GM12878 (cell line): ENCODE results near the gene CAND1. TPM values are rescaled to one million over a fixed set of nuclear protein-coding genes. Genes with fewer than 3 reads are reported as not detected.

Source experiments
- ATAC-seq: fragments of 200-7000 bp; cut with Tn5 transposase; 3 replicates; pipeline ENCODE4 v1.9.1; 2020; ENCODE audit warnings: mild to moderate bottlenecking, moderate library complexity
- BruUV-seq: library from RNA; stranded (reverse); fragments of 400-500 nt; replicated peaks from 2 replicates; lab custom pipeline; 2021; lab: Mats Ljungman, UMichigan
- CTCF ChIA-PET: fragments of 300-600 bp; sonication (Branson Sonifier 250); formaldehyde crosslinking; extraction: SDS; loops from one replicate; lab custom pipeline; 2021; ENCODE audit warnings: inconsistent platforms; lab: Yijun Ruan, JAX
- POLR2A ChIA-PET: fragments of 350-600 bp; formaldehyde crosslinking; extraction: SDS; loops from one replicate; lab custom pipeline; 2021; ENCODE audit warnings: inconsistent platforms; lab: Charles Lee
- RAD21 ChIA-PET: fragments of 300-600 bp; sonication (Branson Sonifier 250); formaldehyde crosslinking; loops from one replicate; lab custom pipeline; 2023; ENCODE audit warnings: antibody characterized with exemption; ENCODE audit not compliant: unreplicated experiment; lab: Charles Lee
- SMC1A ChIA-PET: fragments of 300-600 bp; sonication (Branson Sonifier 250); formaldehyde crosslinking; loops from one replicate; lab custom pipeline; 2023; ENCODE audit not compliant: unreplicated experiment, uncharacterized antibody; lab: Charles Lee
- DNase-seq: peaks from one replicate; pipeline ENCODE4 v3.0.0-alpha.2; 2011; ENCODE audit warnings: low read depth, low spot score
- FAIRE-seq: peaks from 3 replicates; lab custom pipeline; 2011; peaks lifted over from hg19 to GRCh38; lab: Jason Lieb, UNC
- H2AFZ ChIP-seq: 2 replicates; pipeline ENCODE4 v1.6.0; 2011; ENCODE audit warnings: low read depth, low read length, control low read depth; ENCODE audit not compliant: control insufficient read depth
- H3K27ac ChIP-seq: 2 replicates; pipeline ENCODE4 v1.5.1; 2011; ENCODE audit warnings: control low read depth; ENCODE audit not compliant: control insufficient read depth, insufficient read depth
- H3K27me3 ChIP-seq, 2 experiments: replicated peaks in 1 of 2; 2 replicates each; pipeline versions ENCODE4 v1.6.0 to v1.6.1; 2011; ENCODE audit warnings: low read length in 1 of 2; ENCODE audit not compliant: control insufficient read depth in 2 of 2, insufficient read depth in 2 of 2
- H3K36me3 ChIP-seq, 2 experiments: 2 replicates each; pipeline ENCODE4 v1.5.1; 2011; ENCODE audit warnings: low read length in 1 of 2; ENCODE audit not compliant: control insufficient read depth in 2 of 2, insufficient read depth in 2 of 2
- H3K4me1 ChIP-seq: 2 replicates; pipeline ENCODE4 v1.6.1; 2011; ENCODE audit warnings: mild to moderate bottlenecking, low read length, moderate library complexity, mixed read lengths; ENCODE audit not compliant: control insufficient read depth, insufficient read depth
- H3K4me2 ChIP-seq: 2 replicates; pipeline ENCODE4 v1.6.0; 2011; ENCODE audit warnings: control low read depth; ENCODE audit not compliant: control insufficient read depth, insufficient read depth
- H3K4me3 ChIP-seq: fragments of 200-600 bp; sonication (generic); 2 replicates; pipeline ENCODE4 v1.5.1; 2016
- H3K79me2 ChIP-seq: 2 replicates; pipeline ENCODE4 v1.6.0; 2011; ENCODE audit warnings: low read length; ENCODE audit not compliant: control insufficient read depth, insufficient read depth
- H3K9ac ChIP-seq: 2 replicates; pipeline ENCODE4 v1.8.0; 2011; ENCODE audit warnings: low read length, control low read depth, mixed read lengths; ENCODE audit not compliant: control insufficient read depth, insufficient read depth
- H3K9me3 ChIP-seq: replicated peaks from 3 replicates; pipeline ENCODE4 v1.5.1; 2011; ENCODE audit warnings: mild to moderate bottlenecking, low read length; ENCODE audit not compliant: control insufficient read depth, insufficient read depth
- H4K20me1 ChIP-seq: 2 replicates; pipeline ENCODE4 v1.6.0; 2011; ENCODE audit not compliant: control insufficient read depth, insufficient read depth
- BACH1 ChIP-seq: fragments of 450-650 bp; IDR thresholded peaks from 2 replicates; pipeline ENCODE4 v1.6.1; 2017; ENCODE audit warnings: mild to moderate bottlenecking, borderline replicate concordance
- BHLHE40 ChIP-seq, 2 experiments: fragments of 450-650 bp in 1 of 2; IDR thresholded peaks; 2 replicates each; pipeline ENCODE4 v1.6.1; 2011 to 2017; ENCODE audit warnings: low read depth in 2 of 2, borderline replicate concordance in 1 of 2, improper control_type of control experiment in 1 of 2, low read length in 1 of 2, mild to moderate bottlenecking in 1 of 2
- BRCA1 ChIP-seq: IDR thresholded peaks from 2 replicates; pipeline ENCODE4 v1.6.1; 2011; ENCODE audit warnings: low read depth, low read length, improper control_type of control experiment
- CBX3 ChIP-seq: fragments of 200-600 bp; sonication (generic); IDR thresholded peaks from 2 replicates; pipeline ENCODE4 v1.6.1; 2016; ENCODE audit warnings: low read depth, borderline replicate concordance
- CBX5 ChIP-seq: sonication (generic); IDR thresholded peaks from 2 replicates; pipeline ENCODE4 v1.6.1; 2016; ENCODE audit warnings: low read depth, moderate library complexity, mild to moderate bottlenecking, inconsistent platforms
- CHD4 ChIP-seq: fragments of 200-600 bp; sonication (generic); IDR thresholded peaks from 2 replicates; pipeline ENCODE4 v1.6.1; 2016; ENCODE audit warnings: mild to moderate bottlenecking
- CREB1 ChIP-seq: IDR thresholded peaks from 2 replicates; pipeline ENCODE4 v1.6.1; 2012; ENCODE audit warnings: low read depth, mild to moderate bottlenecking, inconsistent platforms
- DPF2 ChIP-seq: fragments of 450-650 bp; IDR thresholded peaks from 2 replicates; pipeline ENCODE4 v1.6.1; 2017; ENCODE audit warnings: mild to moderate bottlenecking
- HDAC6 ChIP-seq: fragments of 200-600 bp; sonication (generic); IDR thresholded peaks from one replicate; pipeline ENCODE4 v1.8.0; 2017; ENCODE audit warnings: antibody characterized with exemption; ENCODE audit not compliant: unreplicated experiment
- KAT2A ChIP-seq: conservative IDR thresholded peaks from 2 replicates; pipeline ENCODE4 v1.6.1; 2011; ENCODE audit warnings: low read depth, low read length; ENCODE audit not compliant: control insufficient read depth
- POU2F2 ChIP-seq: IDR thresholded peaks from 3 replicates; pipeline ENCODE4 v1.6.1; 2011; ENCODE audit warnings: low read depth, mild to moderate bottlenecking, low read length, borderline replicate concordance
- RUNX3 ChIP-seq: IDR thresholded peaks from 2 replicates; pipeline ENCODE4 v1.6.1; 2012; ENCODE audit warnings: low read length, inconsistent platforms
- TARDBP ChIP-seq: IDR thresholded peaks from 2 replicates; pipeline ENCODE4 v1.6.1; 2016; ENCODE audit warnings: borderline replicate concordance
- ZNF207 ChIP-seq: fragments of 450-650 bp; IDR thresholded peaks from 2 replicates; pipeline ENCODE4 v1.6.1; 2014; ENCODE audit warnings: antibody characterized with exemption, mild to moderate bottlenecking, borderline replicate concordance
- ZNF24 ChIP-seq: fragments of 450-650 bp; IDR thresholded peaks from 2 replicates; pipeline ENCODE4 v1.6.1; 2017; ENCODE audit warnings: antibody characterized with exemption, mild to moderate bottlenecking
- WGBS: methylation state at CpG from one replicate; pipeline ENCODE4 v1.1.6; 2016; ENCODE audit warnings: low lambda C conversion rate; ENCODE audit not compliant: insufficient replicate concordance, insufficient coverage; ENCODE audit errors: missing lambda C conversion rate; 5-methylcytosine and 5-hydroxymethylcytosine counted together
- in situ Hi-C: fragments of 300-500 bp; cut with MboI; formaldehyde crosslinking; loops from 9 replicates; pipeline ENCODE4 v1.14.3; 2018; ENCODE audit warnings: mixed read lengths
- intact Hi-C: fragments of 100-400 bp; cut with micrococcal nuclease; formaldehyde crosslinking; loops from one replicate; pipeline ENCODE4 v1.14.2; 2022; ENCODE audit not compliant: unreplicated experiment
- polyA plus RNA-seq, 11 experiments: library from polyadenylated mRNA; depleted of rRNA in 4 of 11; unstranded in 6 of 11; stranded (reverse) in 5 of 11; fragments of >200 nt; fragmentation: Nextera tagmentation in 4 of 11; fragmentation: Illumina TruSeq in 1 of 11; extraction: Ambion mirVana in 4 of 11; extraction: Trizol in 1 of 11; gene quantifications; 1 replicate in 1 of 11; 2 replicates in 10 of 11; pipeline versions ENCODE4 v1.2.1 to v1.2.3, GENCODE V29; 2011 to 2016; ENCODE audit warnings: inconsistent platforms in 2 of 11, missing spikeins in 2 of 11, low read depth in 1 of 11
- total RNA-seq, 4 experiments: library from RNA; depleted of rRNA in 3 of 4; stranded (reverse); fragments of >200 nt in 3 of 4; fragmentation: Illumina TruSeq in 1 of 4; extraction: Trizol in 1 of 4; gene quantifications; 2 replicates each; pipeline versions ENCODE4 v1.2.1 to v1.2.3, GENCODE V29; 2013 to 2021
- TF ChIP-seq, protein P1 (sequence below): IDR thresholded peaks from 2 replicates; pipeline ENCODE4 v1.6.1; 2012; ENCODE audit warnings: low read depth, low read length, improper control_type of control experiment
- TF ChIP-seq, protein P2 (sequence below): IDR thresholded peaks from 2 replicates; pipeline ENCODE4 v1.6.1; 2012; ENCODE audit warnings: low read depth, low read length, improper control_type of control experiment
- TF ChIP-seq, protein P3 (sequence below): fragments of 450-650 bp; IDR thresholded peaks from 2 replicates; pipeline ENCODE4 v1.6.1; 2017; ENCODE audit warnings: mild to moderate bottlenecking, moderate library complexity

Gene CAND1
- total and polyA plus RNA-seq, 10 of the 15 experiments (the other 5 are each of a cell fraction or from before 2014, with no cell fraction given) = 34.5 to 213 (median 96.0) TPM

DNA sequence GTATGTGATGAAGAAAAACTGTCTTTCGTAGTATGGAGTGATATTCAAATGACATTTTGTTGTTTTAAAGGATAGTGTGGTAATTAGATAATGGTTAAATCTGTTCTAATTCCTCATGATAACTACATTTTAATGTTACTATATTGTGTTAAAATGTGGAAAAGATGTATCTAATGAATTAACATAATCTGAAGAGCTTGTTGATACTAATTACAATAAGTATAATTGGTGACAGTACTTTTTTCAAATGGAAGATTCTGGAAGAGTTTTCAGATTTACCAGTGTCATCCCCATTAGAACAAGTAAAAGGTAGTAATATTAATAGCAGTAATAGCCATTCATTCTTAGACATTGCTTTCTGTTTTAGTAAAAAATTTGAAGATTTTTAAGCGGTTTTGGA, 37.6 kb downstream of the CAND1 start:
- ChIA-PET POLR2A (interaction anchor here (0.7 kb wide), 1 partner anchor 11 kb away, joined by 3 read pairs; no protein-coding TSS in a partner anchor), SMC1A (interaction anchor here (0.5 to 1.6 kb wide), 2 partner anchors 9 to 50 kb away, joined by 3 to 6 read pairs; no protein-coding TSS in a partner anchor)

More for the DNA sequence above, 37.6 kb downstream of the CAND1 start:
- no peaks in the 10 kb centered on the region for H3K27me3 ChIP-seq
- no peak for FAIRE-seq
- H3K4me1 ChIP-seq = no peaks in the 10 kb centered on the region
- H3K79me2 ChIP-seq = no peaks in the 10 kb centered on the region
- WGBS = 91% methylated on average over 2 of the region's 2 CpGs
- BruUV-seq = no TSS peak
- no peak overlapping the region for H2AFZ ChIP-seq
- no peak for ATAC-seq
- in situ Hi-C loops = no loop called here
- H3K4me3 ChIP-seq = no peak overlapping the region
- H3K9me3 ChIP-seq = no peaks in the 10 kb centered on the region
- no peaks in the 10 kb centered on the region for H4K20me1 ChIP-seq
- intact Hi-C loops = no loop called here
- no peak for DNase-seq
- no peak overlapping the region for H3K4me2 ChIP-seq
- no peak overlapping the region for H3K27ac ChIP-seq
- H3K36me3 ChIP-seq = peaks cover 1 to 28% of the 10 kb centered on the region in 2 experiments; a peak in 3 of 4 replicates
- TF ChIP-seq, protein P1, sequence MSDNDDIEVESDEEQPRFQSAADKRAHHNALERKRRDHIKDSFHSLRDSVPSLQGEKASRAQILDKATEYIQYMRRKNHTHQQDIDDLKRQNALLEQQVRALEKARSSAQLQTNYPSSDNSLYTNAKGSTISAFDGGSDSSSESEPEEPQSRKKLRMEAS = no peak
- TF ChIP-seq, protein P2, sequence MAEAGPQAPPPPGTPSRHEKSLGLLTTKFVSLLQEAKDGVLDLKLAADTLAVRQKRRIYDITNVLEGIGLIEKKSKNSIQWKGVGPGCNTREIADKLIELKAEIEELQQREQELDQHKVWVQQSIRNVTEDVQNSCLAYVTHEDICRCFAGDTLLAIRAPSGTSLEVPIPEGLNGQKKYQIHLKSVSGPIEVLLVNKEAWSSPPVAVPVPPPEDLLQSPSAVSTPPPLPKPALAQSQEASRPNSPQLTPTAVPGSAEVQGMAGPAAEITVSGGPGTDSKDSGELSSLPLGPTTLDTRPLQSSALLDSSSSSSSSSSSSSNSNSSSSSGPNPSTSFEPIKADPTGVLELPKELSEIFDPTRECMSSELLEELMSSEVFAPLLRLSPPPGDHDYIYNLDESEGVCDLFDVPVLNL = no peak
- TF ChIP-seq, protein P3, sequence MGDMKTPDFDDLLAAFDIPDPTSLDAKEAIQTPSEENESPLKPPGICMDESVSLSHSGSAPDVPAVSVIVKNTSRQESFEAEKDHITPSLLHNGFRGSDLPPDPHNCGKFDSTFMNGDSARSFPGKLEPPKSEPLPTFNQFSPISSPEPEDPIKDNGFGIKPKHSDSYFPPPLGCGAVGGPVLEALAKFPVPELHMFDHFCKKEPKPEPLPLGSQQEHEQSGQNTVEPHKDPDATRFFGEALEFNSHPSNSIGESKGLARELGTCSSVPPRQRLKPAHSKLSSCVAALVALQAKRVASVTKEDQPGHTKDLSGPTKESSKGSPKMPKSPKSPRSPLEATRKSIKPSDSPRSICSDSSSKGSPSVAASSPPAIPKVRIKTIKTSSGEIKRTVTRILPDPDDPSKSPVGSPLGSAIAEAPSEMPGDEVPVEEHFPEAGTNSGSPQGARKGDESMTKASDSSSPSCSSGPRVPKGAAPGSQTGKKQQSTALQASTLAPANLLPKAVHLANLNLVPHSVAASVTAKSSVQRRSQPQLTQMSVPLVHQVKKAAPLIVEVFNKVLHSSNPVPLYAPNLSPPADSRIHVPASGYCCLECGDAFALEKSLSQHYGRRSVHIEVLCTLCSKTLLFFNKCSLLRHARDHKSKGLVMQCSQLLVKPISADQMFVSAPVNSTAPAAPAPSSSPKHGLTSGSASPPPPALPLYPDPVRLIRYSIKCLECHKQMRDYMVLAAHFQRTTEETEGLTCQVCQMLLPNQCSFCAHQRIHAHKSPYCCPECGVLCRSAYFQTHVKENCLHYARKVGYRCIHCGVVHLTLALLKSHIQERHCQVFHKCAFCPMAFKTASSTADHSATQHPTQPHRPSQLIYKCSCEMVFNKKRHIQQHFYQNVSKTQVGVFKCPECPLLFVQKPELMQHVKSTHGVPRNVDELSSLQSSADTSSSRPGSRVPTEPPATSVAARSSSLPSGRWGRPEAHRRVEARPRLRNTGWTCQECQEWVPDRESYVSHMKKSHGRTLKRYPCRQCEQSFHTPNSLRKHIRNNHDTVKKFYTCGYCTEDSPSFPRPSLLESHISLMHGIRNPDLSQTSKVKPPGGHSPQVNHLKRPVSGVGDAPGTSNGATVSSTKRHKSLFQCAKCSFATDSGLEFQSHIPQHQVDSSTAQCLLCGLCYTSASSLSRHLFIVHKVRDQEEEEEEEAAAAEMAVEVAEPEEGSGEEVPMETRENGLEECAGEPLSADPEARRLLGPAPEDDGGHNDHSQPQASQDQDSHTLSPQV = no peak
- no peak for TF ChIP-seq CBX5
- TF ChIP-seq CBX3 = no peak
- no peak for TF ChIP-seq ZNF207
- TF ChIP-seq BRCA1 = no peak
- no peak for TF ChIP-seq BHLHE40 (IDR thresholded peaks at IDR 0.05; ENCODE audit: borderline replicate concordance in 1 of 2, low read depth in 2 of 2, low read length in 1 of 2)
- TF ChIP-seq CREB1 = no peak
- TF ChIP-seq POU2F2 = no peak
- no peak for TF ChIP-seq KAT2A
- TF ChIP-seq HDAC6 = no peak
- TF ChIP-seq CHD4 = no peak
- TF ChIP-seq BACH1 = no peak
- no peak for TF ChIP-seq ZNF24
- TF ChIP-seq RUNX3 = no peak
- no peak for TF ChIP-seq DPF2
- no peak for TF ChIP-seq TARDBP
- ChIA-PET RAD21 (no interaction called here), CTCF (interaction anchor here (0.9 to 1.8 kb wide), 5 partner anchors 10 to 47 kb away, joined by 3 to 6 read pairs (median 3); no protein-coding TSS in a partner anchor)
- no peak overlapping the region for H3K9ac ChIP-seq
